DMS114 treated with DMSO at 0.1 percent for 48 hours (cell line): ENCODE measurements around the gene OMP.
"Not testable (repeated sequence)": the region's sequence is repeated elsewhere in the genome, so short reads cannot be mapped to it uniquely, and the experiment has no call there.

Experiments
- DNase-seq: peaks from one replicate; lab custom pipeline; 2025; ENCODE audit not compliant: unreplicated experiment; lab: John Stamatoyannopoulos, UW

OMP gene

DNA sequence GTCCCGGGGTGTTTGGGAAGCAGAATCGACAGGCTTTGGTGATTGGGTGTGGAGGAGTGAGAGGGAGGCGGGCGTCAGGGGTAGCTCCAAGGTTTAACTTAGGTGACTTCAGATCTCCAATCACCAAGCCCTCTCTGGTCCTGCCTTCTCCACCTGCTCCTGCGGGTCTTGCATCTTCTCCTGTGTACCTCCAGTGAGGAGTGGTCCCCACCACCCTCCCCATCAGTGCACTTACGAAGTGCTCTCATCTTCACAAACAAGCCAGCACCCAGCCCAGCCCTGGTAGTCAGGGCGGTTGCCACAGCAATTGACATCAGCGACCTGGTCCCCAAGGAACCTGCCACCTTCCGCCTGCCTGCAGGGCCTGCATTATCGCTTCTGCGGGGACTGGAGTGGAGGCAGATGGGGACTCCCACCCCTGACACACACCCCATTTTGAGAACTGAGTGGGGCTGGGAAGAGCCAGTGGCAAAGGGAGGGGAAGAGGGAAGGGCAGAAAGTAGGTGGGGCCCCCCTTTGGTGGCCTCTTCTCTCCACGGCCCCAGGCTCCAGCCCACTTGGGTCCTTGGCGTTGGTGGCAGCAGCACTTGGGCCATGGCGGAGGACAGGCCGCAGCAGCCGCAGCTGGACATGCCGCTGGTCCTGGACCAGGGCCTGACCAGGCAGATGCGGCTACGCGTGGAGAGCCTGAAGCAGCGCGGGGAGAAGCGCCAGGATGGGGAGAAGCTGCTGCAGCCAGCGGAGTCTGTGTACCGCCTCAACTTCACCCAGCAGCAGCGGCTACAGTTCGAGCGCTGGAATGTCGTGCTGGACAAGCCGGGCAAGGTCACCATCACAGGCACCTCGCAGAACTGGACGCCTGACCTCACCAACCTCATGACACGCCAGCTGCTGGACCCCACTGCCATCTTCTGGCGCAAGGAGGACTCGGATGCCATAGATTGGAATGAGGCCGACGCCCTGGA, at the start of gene OMP:
OMP (plus strand) TSS at position 595 of the 965 bp plus-strand sequence; CDS start at position 595, 0 bp downstream.
- DNase-seq: no peak

- no peak for DNase-seq
Measured at GRCh38 chr11:77053217-77054015, 49.2 kb upstream of the OMP start.

DNA sequence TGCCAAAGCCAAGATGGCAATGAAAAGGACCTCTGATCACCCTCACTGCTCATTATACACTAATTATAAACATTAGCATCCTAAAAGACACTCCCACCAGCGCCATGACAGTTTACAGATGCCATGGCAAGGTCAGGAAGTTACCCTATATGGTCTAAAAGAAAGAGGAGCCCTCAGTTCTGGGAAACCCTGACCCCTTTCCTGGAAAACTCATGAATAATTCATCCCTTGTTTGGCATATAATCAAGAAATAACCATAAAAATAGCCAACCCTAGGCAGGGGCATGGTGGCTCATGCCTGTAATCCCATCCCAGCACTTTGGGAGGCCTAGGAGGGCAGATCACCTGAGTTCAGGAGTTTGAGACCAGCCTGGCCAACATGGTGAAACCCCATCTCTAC, 48.6 kb upstream of the OMP start:
- no peak for DNase-seq

DNA sequence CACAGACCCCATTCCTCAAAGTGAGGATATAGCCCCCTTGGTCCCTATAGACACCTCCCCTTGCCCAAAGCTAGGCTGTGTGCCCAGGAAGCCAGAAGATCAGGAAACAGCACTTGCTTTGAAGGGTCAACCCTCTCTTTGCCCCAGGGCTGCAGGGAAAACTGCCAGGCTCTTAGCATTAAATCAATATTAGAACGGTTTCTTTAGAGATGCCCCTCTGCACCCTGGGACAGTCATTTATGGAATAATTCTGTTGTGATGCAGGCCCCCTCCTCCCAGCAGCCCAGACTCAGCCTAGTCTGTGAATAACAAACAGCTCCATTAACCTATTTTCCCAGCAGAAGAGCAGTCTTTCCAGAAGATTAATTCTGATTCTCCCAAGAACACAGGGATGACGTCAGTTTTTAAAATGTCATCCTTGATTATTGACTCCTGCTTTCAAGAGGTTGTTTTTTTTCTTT, 47.5 kb upstream of the OMP start:
- DNase-seq: no peak

GRCh38 chr11:77055913-77056312, 46.7 kb upstream of the OMP start:
- no peak for DNase-seq

GRCh38 chr11:77056814-77057402, 45.7 kb upstream of the OMP start:
- no peak for DNase-seq

- DNase-seq: no peak
Measured at GRCh38 chr11:77057938-77058474, 44.6 kb upstream of the OMP start.

DNA sequence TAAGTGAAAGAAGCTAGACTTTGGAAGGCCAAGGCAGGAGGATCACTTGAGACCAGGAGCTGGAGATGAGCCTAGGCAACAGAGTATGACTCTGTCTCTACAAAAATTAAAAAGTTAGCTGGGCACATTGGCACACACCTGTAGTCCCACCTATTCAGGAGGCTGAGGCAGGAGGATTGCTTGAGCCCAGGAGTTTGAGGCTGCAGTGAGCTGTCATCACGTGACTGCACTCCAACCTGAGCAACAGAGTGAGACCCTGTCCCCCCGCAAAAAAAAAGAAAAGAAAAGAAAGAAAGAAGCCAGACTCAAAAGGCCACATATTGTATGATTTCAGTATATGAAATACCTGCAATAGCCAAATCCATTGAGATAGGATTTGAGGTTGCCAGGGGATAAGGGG, 43.7 kb upstream of the OMP start:
- no peak for DNase-seq

GRCh38 chr11:77059806-77060205, 42.8 kb upstream of the OMP start:
- DNase-seq: no peak

DNA sequence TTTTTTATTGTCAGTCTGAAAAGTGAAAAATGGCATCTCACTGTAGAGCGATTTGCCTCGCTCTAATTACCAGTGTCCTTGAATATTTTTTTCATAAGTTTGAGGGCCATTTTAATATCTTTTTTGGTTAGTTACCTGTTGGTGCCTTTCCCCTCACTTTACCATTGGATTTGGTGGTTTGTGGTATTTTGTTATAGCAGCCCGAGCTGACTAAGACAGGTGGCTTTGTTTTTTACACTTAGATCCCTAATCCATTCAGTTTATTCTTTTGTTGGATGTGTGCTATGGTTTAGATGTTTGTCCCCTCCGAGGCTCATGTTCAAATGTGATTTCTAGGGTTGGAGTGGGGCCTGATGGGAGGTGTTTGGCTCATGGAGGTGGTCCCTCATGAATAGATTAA, 42.4 kb upstream of the OMP start:
- no peak for DNase-seq

DNA sequence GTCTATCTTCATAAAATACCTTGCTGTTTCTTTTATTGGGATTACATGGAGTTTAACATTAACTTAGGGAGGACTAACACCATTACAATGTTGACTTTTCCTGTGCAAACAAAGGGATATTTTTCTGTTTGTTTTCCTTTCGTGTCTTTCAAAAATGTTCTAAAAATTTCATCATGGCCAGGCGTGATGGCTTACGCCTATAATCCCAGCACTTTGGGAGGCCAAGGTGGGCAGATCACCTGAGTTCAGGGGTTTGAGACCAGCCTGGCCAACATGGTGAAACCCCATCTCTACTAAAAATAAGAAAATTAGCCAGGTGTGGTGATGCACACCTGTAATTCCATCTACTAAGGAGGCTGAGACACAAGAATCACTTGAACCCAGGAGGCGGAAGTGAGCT, 41.4 kb upstream of the OMP start:
- not testable (repeated sequence) for DNase-seq

DNA sequence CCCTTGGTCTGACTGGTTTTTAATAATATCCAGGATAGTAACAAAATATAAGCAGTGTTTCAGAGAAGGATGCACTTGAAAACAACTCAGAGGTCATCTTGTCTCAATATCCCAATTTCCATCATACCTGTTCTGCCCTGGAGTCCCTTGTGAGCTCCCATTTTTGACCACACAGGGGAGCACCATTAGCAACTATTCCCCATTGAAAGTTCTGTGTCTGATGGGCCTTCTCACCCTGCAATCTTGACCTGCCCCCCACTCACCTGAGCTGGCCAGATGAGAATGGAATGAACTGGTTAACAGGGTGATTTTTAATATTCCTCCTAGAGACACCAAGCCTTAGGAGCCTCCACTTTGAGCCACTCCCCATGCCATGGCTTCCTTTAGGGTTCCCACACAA, 39.7 kb upstream of the OMP start:
- no peak for DNase-seq

DNA sequence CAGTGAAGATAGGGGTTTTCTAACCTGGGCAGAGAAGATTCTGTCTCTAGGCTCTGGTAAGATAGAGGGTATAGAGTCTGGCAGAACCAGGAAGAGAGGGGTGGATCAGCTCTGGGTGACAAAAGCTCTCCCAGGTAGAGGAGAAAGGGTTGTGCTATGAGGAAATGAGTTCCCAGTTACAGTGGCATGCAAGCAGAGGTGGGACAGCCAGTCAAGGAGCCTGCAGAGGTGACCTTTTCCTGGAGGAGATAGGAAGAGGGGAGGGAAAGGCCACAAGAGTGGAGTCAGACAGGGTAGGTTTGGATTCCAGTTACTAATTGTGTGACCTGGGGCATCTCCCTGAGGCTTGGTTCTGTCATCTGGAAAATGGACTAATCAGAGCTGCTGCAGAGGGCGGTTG, 39.2 kb upstream of the OMP start:
- no peak for DNase-seq

DNA sequence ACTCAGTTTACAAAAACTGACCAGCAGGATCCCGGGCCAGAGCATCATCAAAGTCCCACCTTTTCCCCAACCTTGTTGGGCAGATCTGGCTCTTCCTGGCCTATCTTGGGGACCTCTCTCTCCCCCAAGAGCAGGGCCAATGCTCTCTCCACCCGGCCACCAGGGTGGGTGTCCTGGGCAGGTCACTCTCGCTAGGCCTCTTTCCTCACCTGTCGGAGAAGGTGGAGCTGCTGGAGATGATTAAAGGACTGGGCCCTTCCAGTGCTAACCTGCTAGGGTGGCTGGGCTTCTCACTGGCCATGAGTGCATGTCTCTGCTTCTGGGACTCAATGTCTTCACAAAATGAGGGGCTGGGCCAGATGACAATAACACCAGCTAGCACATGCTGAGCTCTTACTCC, 38.8 kb upstream of the OMP start:
- no peak for DNase-seq

- DNase-seq: no peak
Measured at GRCh38 chr11:77064648-77065217, 37.9 kb upstream of the OMP start.

DNA sequence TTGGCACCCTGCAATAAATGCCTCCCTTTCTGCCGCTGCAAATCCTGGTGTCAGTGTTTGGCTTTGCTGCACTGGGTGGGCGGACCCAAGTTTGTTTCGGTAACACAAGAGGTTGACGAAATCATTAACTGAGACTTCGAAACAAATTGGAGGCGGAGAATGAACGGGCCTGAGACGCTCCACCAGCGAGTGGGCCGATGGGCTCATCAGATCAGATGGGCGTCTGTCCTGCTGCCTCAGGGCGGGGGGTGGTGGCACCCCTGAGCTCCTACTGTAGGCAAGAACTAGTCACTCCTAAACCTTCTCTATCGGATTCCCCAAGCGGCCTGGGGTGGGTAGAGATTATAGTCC, 36.8 kb upstream of the OMP start:
- no peak for DNase-seq

DNA sequence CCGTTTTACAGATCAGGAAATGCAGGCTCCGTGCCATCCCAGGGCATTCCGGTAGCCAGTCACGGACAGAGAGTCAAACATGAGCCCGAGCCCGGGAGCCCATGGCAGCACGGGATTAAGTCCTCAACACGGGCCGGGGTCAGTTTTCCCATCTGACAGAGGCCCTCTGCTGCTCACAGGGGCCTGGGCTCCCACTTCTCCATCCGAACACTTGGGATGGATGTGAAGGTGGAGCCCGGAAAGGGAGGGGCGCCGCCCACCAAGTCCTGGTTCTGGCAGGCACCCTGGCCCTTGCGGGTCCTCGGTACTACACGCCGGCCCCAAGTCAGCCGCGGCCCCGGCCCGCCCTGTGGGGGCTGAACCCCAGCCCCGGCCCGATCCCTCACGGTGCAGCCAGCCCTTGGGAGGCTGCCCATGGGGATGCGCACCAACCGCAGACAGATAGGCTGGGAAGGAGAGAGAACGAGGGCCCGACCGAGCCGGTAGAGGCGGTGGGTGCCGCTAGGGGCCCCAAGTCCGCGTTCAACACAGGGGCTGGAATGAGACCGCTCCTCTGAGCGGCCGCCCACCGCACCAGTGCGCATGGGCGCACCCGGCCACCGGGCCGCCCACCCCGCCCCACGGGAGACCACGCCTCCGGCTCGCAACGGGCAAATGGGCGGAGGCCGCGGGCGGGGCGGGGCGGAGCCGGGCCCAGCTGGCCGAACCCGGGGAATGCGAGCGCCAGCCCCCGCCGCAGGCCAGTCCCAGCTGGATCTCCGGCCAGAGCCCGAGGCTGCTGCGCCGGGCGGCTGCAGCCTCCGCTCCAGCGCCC, 36.2 kb upstream of the OMP start, which contains the start of gene CAPN5:
CAPN5 (plus strand) TSS at position 743 of the 814 bp plus-strand sequence. CDS start 17,916 bp downstream, outside the sequence.
- peak; percentile 63 for DNase-seq

- no peak for DNase-seq
Measured at GRCh38 chr11:77067861-77068443, 34.7 kb upstream of the OMP start.

DNA sequence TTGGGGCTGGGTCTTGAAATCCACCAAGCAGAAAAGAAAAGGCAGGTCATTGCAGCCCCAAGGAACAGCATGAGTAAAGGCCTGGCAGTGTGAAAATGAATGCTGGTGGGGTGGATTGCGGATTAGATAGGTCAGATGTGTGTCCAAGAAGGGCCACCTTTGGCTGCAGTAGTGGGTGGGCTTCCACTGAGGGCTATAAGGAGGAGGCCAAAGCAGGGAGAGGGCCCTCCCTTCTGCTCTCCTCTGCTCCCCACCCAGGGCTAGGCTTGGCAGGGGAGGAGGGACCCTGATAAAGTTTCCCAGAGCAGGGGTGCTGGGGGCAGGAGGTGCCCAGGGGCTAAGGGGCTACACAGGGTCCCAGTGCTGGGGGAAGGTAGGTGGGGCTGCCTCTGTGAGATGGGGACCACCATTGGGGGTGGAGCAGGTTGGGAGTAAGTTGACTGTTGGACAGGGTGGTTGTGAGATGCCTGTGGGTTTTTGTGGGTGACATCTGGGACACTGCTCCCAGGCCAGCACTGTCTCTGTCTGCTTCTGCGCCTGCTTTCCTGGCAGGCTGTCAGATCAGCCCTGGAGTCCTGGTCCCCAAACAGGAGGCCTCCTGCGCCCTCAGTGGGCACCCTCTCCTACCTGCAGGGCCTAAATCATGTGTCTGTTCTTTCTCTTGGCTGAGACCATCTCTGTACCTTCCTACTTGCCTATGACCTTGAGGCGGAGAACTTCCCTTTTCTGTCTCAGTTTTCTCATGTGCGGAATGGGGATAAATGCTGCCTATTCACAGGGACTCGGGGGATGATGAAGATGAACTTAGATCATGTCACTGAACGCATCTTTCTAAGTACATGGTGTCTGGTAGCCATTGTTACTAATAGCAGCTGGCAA, 33.9 kb upstream of the OMP start:
- DNase-seq: no peak
